K562 (cell line): Measurements from ENCODE around the gene DENND4C. TPM values are rescaled to one million over a fixed set of nuclear protein-coding genes. Genes with fewer than 3 reads are reported as not detected.

Experiments
- DACH1 ChIP-seq: fragments of 450-650 bp; IDR thresholded peaks from 2 replicates; pipeline ENCODE4 v1.6.1; 2018; ENCODE audit not compliant: partially characterized antibody
- ETS2 ChIP-seq: IDR thresholded peaks from 2 replicates; pipeline ENCODE4 v1.6.1; 2016; ENCODE audit warnings: borderline replicate concordance, missing genetic modification characterization, mild to moderate bottlenecking, moderate library complexity, missing compliant biosample characterization; ENCODE audit not compliant: poor library complexity, severe bottlenecking
- GABPB1 ChIP-seq: sonication (generic); formaldehyde crosslinking; IDR thresholded peaks from 2 replicates; pipeline ENCODE4 v1.8.0; 2022; ENCODE audit warnings: mild to moderate bottlenecking, missing genetic modification reagents
- HDGF ChIP-seq: fragments of 450-650 bp; IDR thresholded peaks from 2 replicates; pipeline ENCODE4 v1.6.1; 2016
- ILF3 ChIP-seq: fragments of 450-650 bp; IDR thresholded peaks from 2 replicates; pipeline ENCODE4 v1.6.1; 2018; ENCODE audit warnings: antibody characterized with exemption, mild to moderate bottlenecking, moderate library complexity, borderline replicate concordance
- ILK ChIP-seq: fragments of 450-650 bp; IDR thresholded peaks from 2 replicates; pipeline ENCODE4 v1.6.1; 2016; ENCODE audit warnings: missing genetic modification characterization, low read depth, mild to moderate bottlenecking, missing compliant biosample characterization, moderate library complexity, borderline replicate concordance
- PHB ChIP-seq: fragments of 250-450 bp; sonication (Bioruptor Pico); IDR thresholded peaks from 2 replicates; pipeline ENCODE4 v1.5.0; 2021
- PHF20 ChIP-seq: fragments of 450-650 bp; IDR thresholded peaks from 2 replicates; pipeline ENCODE4 v1.6.1; 2018; ENCODE audit not compliant: partially characterized antibody
- PML ChIP-seq: IDR thresholded peaks from 2 replicates; pipeline ENCODE4 v1.6.1; 2012; ENCODE audit warnings: low read length, inconsistent platforms
- POLR2H ChIP-seq: IDR thresholded peaks from 2 replicates; pipeline ENCODE4 v1.6.1; 2016; ENCODE audit warnings: missing genetic modification characterization, low read depth, mild to moderate bottlenecking, control low read depth, missing compliant biosample characterization, moderate library complexity
- PTTG1 ChIP-seq: fragments of 450-650 bp; IDR thresholded peaks from 2 replicates; pipeline ENCODE4 v1.6.1; 2016; ENCODE audit warnings: low read depth, mild to moderate bottlenecking, missing genetic modification characterization, missing compliant biosample characterization
- RBM17 ChIP-seq: fragments of 200-400 bp; formaldehyde crosslinking; IDR thresholded peaks from 2 replicates; pipeline ENCODE4 v1.6.1; 2017; ENCODE audit warnings: low read depth, mild to moderate bottlenecking, low read length, borderline replicate concordance
- RFX1 ChIP-seq: fragments of 450-650 bp; IDR thresholded peaks from 2 replicates; pipeline ENCODE4 v1.6.1; 2016; ENCODE audit warnings: mild to moderate bottlenecking, moderate library complexity
- SAP30 ChIP-seq: fragments of 200-600 bp; sonication (generic); IDR thresholded peaks from 2 replicates; pipeline ENCODE4 v1.6.1; 2012; ENCODE audit warnings: borderline replicate concordance, low read depth, mild to moderate bottlenecking, moderate library complexity, low read length, control low read depth, inconsistent platforms; ENCODE audit not compliant: insufficient read depth, poor library complexity, severe bottlenecking
- SPI1 ChIP-seq: IDR thresholded peaks from 2 replicates; pipeline ENCODE4 v1.6.1; 2011; ENCODE audit warnings: low read depth, low read length, control low read depth, borderline replicate concordance
- U2AF1 ChIP-seq: fragments of 200-400 bp; formaldehyde crosslinking; optimal IDR thresholded peaks from 2 replicates; pipeline ENCODE3; 2017; ENCODE audit warnings: mild to moderate bottlenecking, low read depth, low read length, moderate library complexity
- ZNF224 ChIP-seq: sonication (generic); formaldehyde crosslinking; IDR thresholded peaks from 2 replicates; pipeline ENCODE4 v1.8.0; 2022; ENCODE audit warnings: mild to moderate bottlenecking, missing genetic modification reagents
- ZNF431 ChIP-seq: sonication (generic); formaldehyde crosslinking; IDR thresholded peaks from 2 replicates; pipeline ENCODE4 v1.8.0; 2022; ENCODE audit warnings: mild to moderate bottlenecking, missing genetic modification reagents
- ZNF75A ChIP-seq: fragments of 450-650 bp; formaldehyde crosslinking; IDR thresholded peaks from 2 replicates; pipeline ENCODE4 v1.4.0; 2020; ENCODE audit warnings: mild to moderate bottlenecking
- polyA plus RNA-seq, 8 experiments: library from polyadenylated mRNA; depleted of rRNA in 4 of 8; stranded (reverse) in 5 of 8; unstranded in 3 of 8; fragments of >200 nt; fragmentation: Nextera tagmentation in 2 of 8; fragmentation: Illumina TruSeq in 1 of 8; extraction: Ambion mirVana in 2 of 8; extraction: Trizol in 1 of 8; gene quantifications; 2 replicates each; pipeline versions ENCODE4 v1.2.1 to v1.2.3, GENCODE V29; 2011 to 2014; ENCODE audit warnings: inconsistent platforms in 1 of 8, missing spikeins in 1 of 8
- total RNA-seq, 7 experiments: library from RNA; depleted of rRNA in 6 of 7; stranded (reverse); fragments of >200 nt in 6 of 7; fragmentation: Illumina TruSeq in 2 of 7; extraction: Trizol in 2 of 7; gene quantifications; 2 replicates each; pipeline versions ENCODE4 v1.2.1 to v1.2.3, GENCODE V29; 2011 to 2021; ENCODE audit warnings: low replicate concordance in 1 of 7
- TF ChIP-seq, protein P1 (sequence below): sonication (generic); formaldehyde crosslinking; IDR thresholded peaks from 2 replicates; pipeline ENCODE4 v1.9.0; 2022; ENCODE audit warnings: mild to moderate bottlenecking, missing genetic modification reagents
- TF ChIP-seq, protein P2 (sequence below): fragments of 250-450 bp; sonication (Bioruptor Pico); IDR thresholded peaks from 2 replicates; pipeline ENCODE4 v1.8.0; 2022; ENCODE audit warnings: moderate library complexity, mild to moderate bottlenecking, inconsistent platforms
- TF ChIP-seq, protein P3 (sequence below): fragments of 450-650 bp; formaldehyde crosslinking; IDR thresholded peaks from 2 replicates; pipeline ENCODE4 v1.4.0; 2020; ENCODE audit warnings: mild to moderate bottlenecking, moderate library complexity

Gene DENND4C
- total and polyA plus RNA-seq, 9 of the 15 experiments (the other 6 are each of a cell fraction or from before 2014, with no cell fraction given), result 4.8 to 31.8 (median 13.9) TPM

DNA sequence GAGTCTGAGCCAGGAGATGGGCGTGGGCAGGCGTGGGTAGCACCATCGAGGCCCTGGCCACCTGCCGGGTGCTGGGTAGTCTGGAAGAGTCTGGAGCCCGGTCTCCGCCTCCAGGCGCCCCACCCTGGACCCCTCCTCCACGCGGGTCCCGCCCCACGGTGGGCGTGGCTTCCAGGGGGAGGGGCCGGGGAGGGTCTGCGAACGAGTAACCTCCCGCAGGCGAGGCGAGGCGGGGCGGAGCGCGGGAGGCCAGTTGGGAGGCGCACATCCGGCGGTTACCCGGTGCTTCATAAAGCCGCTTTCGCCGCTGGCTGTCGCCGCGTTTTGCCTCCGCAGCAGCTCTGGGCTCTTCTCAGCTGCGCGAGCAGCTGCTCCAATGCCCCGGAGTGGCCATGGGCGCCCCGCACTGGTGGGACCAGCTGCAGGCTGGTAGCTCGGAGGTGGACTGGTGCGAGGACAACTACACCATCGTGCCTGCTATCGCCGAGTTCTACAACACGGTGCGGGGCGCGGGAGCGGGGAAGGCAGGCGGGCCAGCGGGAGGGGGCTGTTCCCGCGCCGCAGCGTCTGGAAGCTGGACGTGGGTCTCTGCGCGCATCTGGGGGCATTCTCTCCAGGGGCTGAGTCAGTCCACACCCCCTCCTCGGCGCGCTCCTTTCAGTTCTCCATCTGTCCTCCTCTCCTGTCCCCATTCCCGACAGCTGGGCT lies 178.4 kb downstream of the DENND4C start, which contains the start of gene ACER2 (continued):
- TF ChIP-seq SAP30, result peak; percentile 73
- no peak for TF ChIP-seq ETS2
- TF ChIP-seq ZNF431 (CRISPR knock-in tag), result no peak
- TF ChIP-seq, protein P1, sequence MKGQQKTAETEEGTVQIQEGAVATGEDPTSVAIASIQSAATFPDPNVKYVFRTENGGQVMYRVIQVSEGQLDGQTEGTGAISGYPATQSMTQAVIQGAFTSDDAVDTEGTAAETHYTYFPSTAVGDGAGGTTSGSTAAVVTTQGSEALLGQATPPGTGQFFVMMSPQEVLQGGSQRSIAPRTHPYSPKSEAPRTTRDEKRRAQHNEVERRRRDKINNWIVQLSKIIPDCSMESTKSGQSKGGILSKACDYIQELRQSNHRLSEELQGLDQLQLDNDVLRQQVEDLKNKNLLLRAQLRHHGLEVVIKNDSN (CRISPR knock-in tag), result no peak
- TF ChIP-seq PML, result peak; percentile 36; the same call in 1 of the 2 replicates
- peak; percentile 66; the same call in 1 of the 2 replicates for TF ChIP-seq POLR2H (tag)
- no peak for TF ChIP-seq ILF3
- no peak for TF ChIP-seq ZNF75A (CRISPR knock-in tag)
- TF ChIP-seq PTTG1 (tag), result no peak
- no peak for TF ChIP-seq ILK
- TF ChIP-seq, protein P2, sequence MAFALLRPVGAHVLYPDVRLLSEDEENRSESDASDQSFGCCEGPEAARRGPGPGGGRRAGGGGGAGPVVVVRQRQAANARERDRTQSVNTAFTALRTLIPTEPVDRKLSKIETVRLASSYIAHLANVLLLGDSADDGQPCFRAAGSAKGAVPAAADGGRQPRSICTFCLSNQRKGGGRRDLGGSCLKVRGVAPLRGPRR (CRISPR knock-in tag), result no peak
- TF ChIP-seq, protein P3, sequence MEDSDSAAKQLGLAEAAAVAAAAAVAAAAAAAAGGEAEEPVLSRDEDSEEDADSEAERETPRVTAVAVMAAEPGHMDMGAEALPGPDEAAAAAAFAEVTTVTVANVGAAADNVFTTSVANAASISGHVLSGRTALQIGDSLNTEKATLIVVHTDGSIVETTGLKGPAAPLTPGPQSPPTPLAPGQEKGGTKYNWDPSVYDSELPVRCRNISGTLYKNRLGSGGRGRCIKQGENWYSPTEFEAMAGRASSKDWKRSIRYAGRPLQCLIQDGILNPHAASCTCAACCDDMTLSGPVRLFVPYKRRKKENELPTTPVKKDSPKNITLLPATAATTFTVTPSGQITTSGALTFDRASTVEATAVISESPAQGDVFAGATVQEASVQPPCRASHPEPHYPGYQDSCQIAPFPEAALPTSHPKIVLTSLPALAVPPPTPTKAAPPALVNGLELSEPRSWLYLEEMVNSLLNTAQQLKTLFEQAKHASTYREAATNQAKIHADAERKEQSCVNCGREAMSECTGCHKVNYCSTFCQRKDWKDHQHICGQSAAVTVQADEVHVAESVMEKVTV, result no peak
- TF ChIP-seq HDGF, result no peak
- no peak for TF ChIP-seq PHF20
- no peak for TF ChIP-seq RFX1
- peak; percentile 85 for TF ChIP-seq GABPB1
- no peak for TF ChIP-seq PHB (CRISPR knock-in tag)
- TF ChIP-seq U2AF1, result no peak
- TF ChIP-seq ZNF224 (CRISPR knock-in tag), result no peak
- TF ChIP-seq SPI1, result no peak
- no peak for TF ChIP-seq DACH1
- no peak for TF ChIP-seq RBM17
